Measurements from ENCODE around the gene RNF32. TPM values are rescaled to one million over a fixed set of nuclear protein-coding genes. Genes with fewer than 3 reads are reported as not detected.

The RNF32 gene
- total RNA-seq, 1 experiment from 2014 or later = 1.6 TPM

DNA sequence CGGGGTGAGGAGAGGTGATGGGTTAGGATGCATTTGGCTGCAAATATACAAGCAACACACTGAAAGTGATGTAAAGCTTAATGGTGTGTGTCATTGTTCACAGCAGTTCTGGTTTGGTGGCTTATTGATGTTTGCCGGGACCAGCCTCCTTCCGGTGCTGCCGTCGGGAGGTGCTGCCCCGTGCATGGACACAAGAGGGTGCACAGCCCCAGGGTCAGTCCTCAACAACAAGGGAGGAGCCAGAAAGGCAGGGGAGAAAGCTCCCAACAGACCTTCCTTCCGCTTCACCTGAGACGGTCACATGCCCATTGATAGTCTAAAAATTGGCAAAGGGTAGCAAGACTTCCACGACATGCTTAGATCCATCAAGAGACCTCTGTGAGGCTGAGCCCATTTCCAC, 9.5 kb downstream of the RNF32 start:
- no TSS peak for BruUV-seq (replicated peaks)
- Mint-ChIP-seq H3K36me3 (ENCODE audit: insufficient read depth, unreplicated experiment) (no peaks in the 10 kb centered on the region), H3K4me3 (ENCODE audit: low read depth, unreplicated experiment) (no peak overlapping the region), H3K27ac (ENCODE audit: unreplicated experiment) (no peak overlapping the region), H3K9me3 (ENCODE audit: low read depth, unreplicated experiment) (peaks cover 7% of the 10 kb centered on the region), H3K27me3 (ENCODE audit: unreplicated experiment) (no peaks in the 10 kb centered on the region), H3K4me1 (ENCODE audit: low read depth, unreplicated experiment) (no peaks in the 10 kb centered on the region)
- peak; percentile 30 for DNase-seq
- TF ChIP-seq, protein P1, sequence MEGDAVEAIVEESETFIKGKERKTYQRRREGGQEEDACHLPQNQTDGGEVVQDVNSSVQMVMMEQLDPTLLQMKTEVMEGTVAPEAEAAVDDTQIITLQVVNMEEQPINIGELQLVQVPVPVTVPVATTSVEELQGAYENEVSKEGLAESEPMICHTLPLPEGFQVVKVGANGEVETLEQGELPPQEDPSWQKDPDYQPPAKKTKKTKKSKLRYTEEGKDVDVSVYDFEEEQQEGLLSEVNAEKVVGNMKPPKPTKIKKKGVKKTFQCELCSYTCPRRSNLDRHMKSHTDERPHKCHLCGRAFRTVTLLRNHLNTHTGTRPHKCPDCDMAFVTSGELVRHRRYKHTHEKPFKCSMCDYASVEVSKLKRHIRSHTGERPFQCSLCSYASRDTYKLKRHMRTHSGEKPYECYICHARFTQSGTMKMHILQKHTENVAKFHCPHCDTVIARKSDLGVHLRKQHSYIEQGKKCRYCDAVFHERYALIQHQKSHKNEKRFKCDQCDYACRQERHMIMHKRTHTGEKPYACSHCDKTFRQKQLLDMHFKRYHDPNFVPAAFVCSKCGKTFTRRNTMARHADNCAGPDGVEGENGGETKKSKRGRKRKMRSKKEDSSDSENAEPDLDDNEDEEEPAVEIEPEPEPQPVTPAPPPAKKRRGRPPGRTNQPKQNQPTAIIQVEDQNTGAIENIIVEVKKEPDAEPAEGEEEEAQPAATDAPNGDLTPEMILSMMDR (IDR thresholded peaks at IDR 0.05; ENCODE audit: unreplicated experiment) = no peak
- CTCF ChIA-PET = no interaction called here
- intact Hi-C loops (cut with micrococcal nuclease; ENCODE audit: unreplicated experiment) = no loop called here

DNA sequence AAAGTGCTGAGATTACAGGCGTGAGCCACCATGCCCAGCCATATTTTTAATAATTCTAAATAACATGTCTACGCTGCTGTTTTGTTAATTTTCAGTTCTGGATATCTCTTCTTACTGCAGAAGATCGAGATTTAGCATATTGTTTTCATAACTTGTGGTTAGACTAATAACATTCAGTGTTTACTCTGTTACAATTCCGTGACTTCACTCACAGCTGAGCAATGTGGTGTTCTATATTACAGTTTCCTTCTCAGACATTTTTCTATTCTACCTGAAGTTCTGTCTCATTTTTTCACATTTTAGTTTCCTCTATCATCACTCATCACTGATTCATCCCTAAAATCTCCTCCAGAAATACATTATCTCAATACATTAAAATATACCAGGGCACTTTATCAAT, 10.9 kb downstream of the RNF32 start:
- CTCF ChIA-PET = no interaction called here
- Mint-ChIP-seq H3K27ac (ENCODE audit: unreplicated experiment) (no peak overlapping the region), H3K27me3 (ENCODE audit: unreplicated experiment) (no peaks in the 10 kb centered on the region), H3K4me1 (ENCODE audit: low read depth, unreplicated experiment) (no peaks in the 10 kb centered on the region), H3K9me3 (ENCODE audit: low read depth, unreplicated experiment) (peaks cover 7% of the 10 kb centered on the region), H3K36me3 (ENCODE audit: insufficient read depth, unreplicated experiment) (no peaks in the 10 kb centered on the region), H3K4me3 (ENCODE audit: low read depth, unreplicated experiment) (no peak overlapping the region)
- no peak for DNase-seq
- BruUV-seq (replicated peaks) = no TSS peak
- intact Hi-C loops (cut with micrococcal nuclease; ENCODE audit: unreplicated experiment) = no loop called here
- TF ChIP-seq, protein P1 (IDR thresholded peaks at IDR 0.05; ENCODE audit: unreplicated experiment) = no peak

DNA sequence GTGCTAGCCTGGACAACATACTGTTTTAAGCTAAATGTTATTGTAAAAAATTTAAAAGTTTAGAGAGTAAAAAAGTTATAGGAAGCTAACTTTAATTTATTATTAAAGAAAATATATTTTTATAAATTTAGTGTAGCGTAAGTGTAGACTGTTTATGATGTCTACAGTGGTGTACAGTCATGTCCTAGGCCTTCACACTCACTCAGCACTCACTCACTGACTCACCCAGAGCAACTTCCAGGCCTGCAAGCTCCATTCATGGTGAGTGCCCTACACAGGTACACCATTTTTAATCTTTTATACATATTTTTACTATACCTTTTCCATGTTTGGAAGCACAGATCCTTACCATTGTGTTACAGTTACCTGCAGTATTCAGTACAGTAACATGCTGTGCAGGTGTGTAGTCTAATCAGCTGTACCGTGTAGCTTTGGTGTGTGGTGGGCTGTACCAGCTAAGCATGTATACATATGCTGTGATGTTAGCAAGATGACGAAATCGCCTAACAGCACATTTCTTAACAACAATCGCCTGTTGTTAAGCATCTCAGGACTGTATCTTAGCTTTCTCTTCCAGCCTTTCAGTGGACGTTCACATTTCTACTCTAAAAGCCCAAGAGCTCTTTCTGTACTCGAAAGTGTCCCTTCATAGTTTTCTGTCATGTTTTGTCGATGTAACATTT, 12.5 kb downstream of the RNF32 start:
- H3K9me3 Mint-ChIP-seq (ENCODE audit: low read depth, unreplicated experiment) = peaks cover 7% of the 10 kb centered on the region
- H3K27ac Mint-ChIP-seq (ENCODE audit: unreplicated experiment) = no peak overlapping the region
- no peaks in the 10 kb centered on the region for H3K27me3 Mint-ChIP-seq (ENCODE audit: unreplicated experiment)
- peaks cover 6% of the 10 kb centered on the region for H3K36me3 Mint-ChIP-seq (ENCODE audit: insufficient read depth, unreplicated experiment)
- TF ChIP-seq, protein P1 (IDR thresholded peaks at IDR 0.05; ENCODE audit: unreplicated experiment) = no peak
- CTCF ChIA-PET = no interaction called here
- no peak for DNase-seq
- BruUV-seq (replicated peaks) = no TSS peak
- intact Hi-C loops (cut with micrococcal nuclease; ENCODE audit: unreplicated experiment) = no loop called here
- H3K4me1 Mint-ChIP-seq (ENCODE audit: low read depth, unreplicated experiment) = no peaks in the 10 kb centered on the region
- no peak overlapping the region for H3K4me3 Mint-ChIP-seq (ENCODE audit: low read depth, unreplicated experiment)

DNA sequence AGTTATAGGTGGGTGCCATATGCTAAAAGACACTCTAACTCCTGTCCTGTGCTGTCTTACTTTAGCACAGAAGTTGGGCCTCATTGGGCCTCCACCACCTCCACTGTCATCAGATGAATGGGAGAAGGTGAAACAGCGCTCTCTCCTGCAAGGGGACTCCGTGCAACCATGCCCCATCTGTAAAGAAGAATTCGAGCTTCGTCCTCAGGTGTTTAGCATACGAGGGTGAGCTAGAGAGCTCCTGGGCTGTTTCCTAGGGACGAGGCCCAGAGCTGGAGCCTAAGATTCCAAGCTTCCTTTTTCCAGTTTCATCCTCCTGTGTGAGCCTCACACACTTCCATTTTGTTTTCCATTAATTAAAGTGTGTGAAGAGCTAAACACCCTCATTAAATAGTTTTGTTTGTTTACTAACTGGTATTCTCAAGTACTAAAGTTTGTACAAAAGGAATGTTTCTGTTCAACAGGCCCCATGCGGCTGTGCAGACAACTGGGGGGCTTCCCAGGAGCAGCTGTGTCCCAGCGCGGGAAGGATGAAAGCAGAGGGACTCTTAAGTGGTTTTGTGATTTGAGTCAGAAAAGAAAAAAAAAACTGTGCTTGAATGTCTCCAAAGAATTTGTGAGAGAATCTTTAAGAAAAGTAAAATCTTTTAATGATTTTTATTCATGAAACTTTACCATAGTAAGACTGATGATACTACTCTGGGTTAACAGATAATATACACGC, 14.1 kb downstream of the RNF32 start:
- H3K4me3 Mint-ChIP-seq (ENCODE audit: low read depth, unreplicated experiment) = no peak overlapping the region
- DNase-seq = no peak
- CTCF ChIA-PET = no interaction called here
- H3K36me3 Mint-ChIP-seq (ENCODE audit: insufficient read depth, unreplicated experiment) = peaks cover 6% of the 10 kb centered on the region
- no TSS peak for BruUV-seq (replicated peaks)
- peaks cover 5% of the 10 kb centered on the region for H3K9me3 Mint-ChIP-seq (ENCODE audit: low read depth, unreplicated experiment)
- intact Hi-C loops (cut with micrococcal nuclease; ENCODE audit: unreplicated experiment) = no loop called here
- TF ChIP-seq, protein P1 (IDR thresholded peaks at IDR 0.05; ENCODE audit: unreplicated experiment) = no peak
- no peak overlapping the region for H3K27ac Mint-ChIP-seq (ENCODE audit: unreplicated experiment)
- H3K4me1 Mint-ChIP-seq (ENCODE audit: low read depth, unreplicated experiment) = no peaks in the 10 kb centered on the region
- H3K27me3 Mint-ChIP-seq (ENCODE audit: unreplicated experiment) = no peaks in the 10 kb centered on the region

Data from Calu3 (cell line).